ENCODE data around the gene NECTIN3.

Gene NECTIN3

GRCh38 chr3:111210866-111211564, 139.4 kb downstream of the NECTIN3 start:
- no peak overlapping the region for H3K9ac ChIP-seq (ENCODE audit: low read depth, low read length)
- H3K4me2 ChIP-seq (ENCODE audit: low read length) = no peak overlapping the region

GRCh38 chr3:111212511-111212910, 140.9 kb downstream of the NECTIN3 start:
- Histone ChIP-seq H3K4me2 (ENCODE audit: low read length) (no peak overlapping the region), H3K36me3 (ENCODE audit: insufficient read depth, low read length) (no peaks in the 10 kb centered on the region), H3K9ac (ENCODE audit: low read depth, low read length) (no peak overlapping the region), H3K9me3 (replicated peaks; ENCODE audit: low read length) (no peaks in the 10 kb centered on the region), H3K4me3 (ENCODE audit: low read length) (no peak overlapping the region), H3K27me3 (ENCODE audit: control insufficient read depth, insufficient read depth, low read length) (no peaks in the 10 kb centered on the region), H3K4me1 (ENCODE audit: control insufficient read depth, insufficient read depth, low read length) (peaks cover 13% of the 10 kb centered on the region)

More at GRCh38 chr3:111210866-111211564, 139.4 kb downstream of the NECTIN3 start:
- Histone ChIP-seq H3K9me3 (replicated peaks; ENCODE audit: low read length) (no peaks in the 10 kb centered on the region), H3K4me1 (ENCODE audit: control insufficient read depth, insufficient read depth, low read length) (peaks cover 13% of the 10 kb centered on the region), H3K27me3 (ENCODE audit: control insufficient read depth, insufficient read depth, low read length) (no peaks in the 10 kb centered on the region), H3K4me3 (ENCODE audit: low read length) (no peak overlapping the region), H3K36me3 (ENCODE audit: insufficient read depth, low read length) (no peaks in the 10 kb centered on the region)

GRCh38 chr3:111215481-111215880, 143.9 kb downstream of the NECTIN3 start:
- no peaks in the 10 kb centered on the region for H3K36me3 ChIP-seq (ENCODE audit: insufficient read depth, low read length)
- no peak overlapping the region for H3K4me2 ChIP-seq (ENCODE audit: low read length)
- no peak overlapping the region for H3K9ac ChIP-seq (ENCODE audit: low read depth, low read length)
- peaks cover 10% of the 10 kb centered on the region for H3K4me1 ChIP-seq (ENCODE audit: control insufficient read depth, insufficient read depth, low read length)
- no peak overlapping the region for H3K4me3 ChIP-seq (ENCODE audit: low read length)
- no peaks in the 10 kb centered on the region for H3K27me3 ChIP-seq (ENCODE audit: control insufficient read depth, insufficient read depth, low read length)
- no peaks in the 10 kb centered on the region for H3K9me3 ChIP-seq (replicated peaks; ENCODE audit: low read length)

GRCh38 chr3:111218615-111219014, 147.0 kb downstream of the NECTIN3 start:
- no peaks in the 10 kb centered on the region for H3K9me3 ChIP-seq (replicated peaks; ENCODE audit: low read length)
- no peak overlapping the region for H3K4me3 ChIP-seq (ENCODE audit: low read length)
- no peaks in the 10 kb centered on the region for H3K4me1 ChIP-seq (ENCODE audit: control insufficient read depth, insufficient read depth, low read length)
- H3K36me3 ChIP-seq (ENCODE audit: insufficient read depth, low read length) = no peaks in the 10 kb centered on the region
- H3K9ac ChIP-seq (ENCODE audit: low read depth, low read length) = no peak overlapping the region
- no peaks in the 10 kb centered on the region for H3K27me3 ChIP-seq (ENCODE audit: control insufficient read depth, insufficient read depth, low read length)
- no peak overlapping the region for H3K4me2 ChIP-seq (ENCODE audit: low read length)

- Histone ChIP-seq H3K4me3 (ENCODE audit: low read length) (no peak overlapping the region), H3K36me3 (ENCODE audit: insufficient read depth, low read length) (no peaks in the 10 kb centered on the region)
Observed at GRCh38 chr3:111227216-111227615, 155.6 kb downstream of the NECTIN3 start.

GRCh38 chr3:111229301-111229700, 157.7 kb downstream of the NECTIN3 start:
- no peak overlapping the region for H3K9ac ChIP-seq (ENCODE audit: low read depth, low read length)
- no peaks in the 10 kb centered on the region for H3K27me3 ChIP-seq (ENCODE audit: control insufficient read depth, insufficient read depth, low read length)
- H3K4me3 ChIP-seq (ENCODE audit: low read length) = no peak overlapping the region
- peaks cover 10% of the 10 kb centered on the region for H3K4me1 ChIP-seq (ENCODE audit: control insufficient read depth, insufficient read depth, low read length)
- no peak overlapping the region for H3K4me2 ChIP-seq (ENCODE audit: low read length)
- H3K9me3 ChIP-seq (replicated peaks; ENCODE audit: low read length) = no peaks in the 10 kb centered on the region
- H3K36me3 ChIP-seq (ENCODE audit: insufficient read depth, low read length) = no peaks in the 10 kb centered on the region

More at GRCh38 chr3:111227216-111227615, 155.6 kb downstream of the NECTIN3 start:
- no peak overlapping the region for H3K4me2 ChIP-seq (ENCODE audit: low read length)
- H3K27me3 ChIP-seq (ENCODE audit: control insufficient read depth, insufficient read depth, low read length) = no peaks in the 10 kb centered on the region
- peaks cover 10% of the 10 kb centered on the region for H3K4me1 ChIP-seq (ENCODE audit: control insufficient read depth, insufficient read depth, low read length)
- no peak overlapping the region for H3K9ac ChIP-seq (ENCODE audit: low read depth, low read length)
- no peaks in the 10 kb centered on the region for H3K9me3 ChIP-seq (replicated peaks; ENCODE audit: low read length)

GRCh38 chr3:111236836-111237713, 165.5 kb downstream of the NECTIN3 start:
- no peak overlapping the region for H3K4me3 ChIP-seq (ENCODE audit: low read length)
- H3K27me3 ChIP-seq (ENCODE audit: control insufficient read depth, insufficient read depth, low read length) = no peaks in the 10 kb centered on the region
- no peaks in the 10 kb centered on the region for H3K36me3 ChIP-seq (ENCODE audit: insufficient read depth, low read length)
- H3K9ac ChIP-seq (ENCODE audit: low read depth, low read length) = peak overlapping the region; percentile 35
- peaks cover 14% of the 10 kb centered on the region for H3K4me1 ChIP-seq (ENCODE audit: control insufficient read depth, insufficient read depth, low read length)
- H3K9me3 ChIP-seq (replicated peaks; ENCODE audit: low read length) = no peaks in the 10 kb centered on the region
- peak overlapping the region; percentile 33 for H3K4me2 ChIP-seq (ENCODE audit: low read length)

- Histone ChIP-seq H3K4me2 (ENCODE audit: low read length) (no peak overlapping the region), H3K27me3 (ENCODE audit: control insufficient read depth, insufficient read depth, low read length) (no peaks in the 10 kb centered on the region), H3K9ac (ENCODE audit: low read depth, low read length) (no peak overlapping the region), H3K4me1 (ENCODE audit: control insufficient read depth, insufficient read depth, low read length) (peaks cover 14% of the 10 kb centered on the region), H3K4me3 (ENCODE audit: low read length) (no peak overlapping the region), H3K36me3 (ENCODE audit: insufficient read depth, low read length) (no peaks in the 10 kb centered on the region), H3K9me3 (replicated peaks; ENCODE audit: low read length) (no peaks in the 10 kb centered on the region)
Observed at GRCh38 chr3:111237946-111238345, 166.3 kb downstream of the NECTIN3 start.

GRCh38 chr3:111238885-111239284, 167.3 kb downstream of the NECTIN3 start:
- H3K36me3 ChIP-seq (ENCODE audit: insufficient read depth, low read length) = no peaks in the 10 kb centered on the region
- peaks cover 14% of the 10 kb centered on the region for H3K4me1 ChIP-seq (ENCODE audit: control insufficient read depth, insufficient read depth, low read length)
- H3K9ac ChIP-seq (ENCODE audit: low read depth, low read length) = no peak overlapping the region
- H3K27me3 ChIP-seq (ENCODE audit: control insufficient read depth, insufficient read depth, low read length) = no peaks in the 10 kb centered on the region
- no peak overlapping the region for H3K4me3 ChIP-seq (ENCODE audit: low read length)
- H3K4me2 ChIP-seq (ENCODE audit: low read length) = no peak overlapping the region
- H3K9me3 ChIP-seq (replicated peaks; ENCODE audit: low read length) = no peaks in the 10 kb centered on the region

- H3K36me3 ChIP-seq (ENCODE audit: insufficient read depth, low read length) = no peaks in the 10 kb centered on the region
- no peak overlapping the region for H3K9ac ChIP-seq (ENCODE audit: low read depth, low read length)
- H3K4me2 ChIP-seq (ENCODE audit: low read length) = no peak overlapping the region
- no peaks in the 10 kb centered on the region for H3K27me3 ChIP-seq (ENCODE audit: control insufficient read depth, insufficient read depth, low read length)
- H3K9me3 ChIP-seq (replicated peaks; ENCODE audit: low read length) = no peaks in the 10 kb centered on the region
- peaks cover 23% of the 10 kb centered on the region for H3K4me1 ChIP-seq (ENCODE audit: control insufficient read depth, insufficient read depth, low read length)
- no peak overlapping the region for H3K4me3 ChIP-seq (ENCODE audit: low read length)
Observed at GRCh38 chr3:111241960-111242359, 170.3 kb downstream of the NECTIN3 start.

All from skeletal muscle satellite cell (primary cell).